Measurements from ENCODE around the gene TRAF1. TPM values are rescaled to one million over a fixed set of nuclear protein-coding genes. Genes with fewer than 3 reads are reported as not detected.

Gene TRAF1
- total RNA-seq, 2 donors from 2014 or later, result 1.5 to 3.1 TPM

DNA sequence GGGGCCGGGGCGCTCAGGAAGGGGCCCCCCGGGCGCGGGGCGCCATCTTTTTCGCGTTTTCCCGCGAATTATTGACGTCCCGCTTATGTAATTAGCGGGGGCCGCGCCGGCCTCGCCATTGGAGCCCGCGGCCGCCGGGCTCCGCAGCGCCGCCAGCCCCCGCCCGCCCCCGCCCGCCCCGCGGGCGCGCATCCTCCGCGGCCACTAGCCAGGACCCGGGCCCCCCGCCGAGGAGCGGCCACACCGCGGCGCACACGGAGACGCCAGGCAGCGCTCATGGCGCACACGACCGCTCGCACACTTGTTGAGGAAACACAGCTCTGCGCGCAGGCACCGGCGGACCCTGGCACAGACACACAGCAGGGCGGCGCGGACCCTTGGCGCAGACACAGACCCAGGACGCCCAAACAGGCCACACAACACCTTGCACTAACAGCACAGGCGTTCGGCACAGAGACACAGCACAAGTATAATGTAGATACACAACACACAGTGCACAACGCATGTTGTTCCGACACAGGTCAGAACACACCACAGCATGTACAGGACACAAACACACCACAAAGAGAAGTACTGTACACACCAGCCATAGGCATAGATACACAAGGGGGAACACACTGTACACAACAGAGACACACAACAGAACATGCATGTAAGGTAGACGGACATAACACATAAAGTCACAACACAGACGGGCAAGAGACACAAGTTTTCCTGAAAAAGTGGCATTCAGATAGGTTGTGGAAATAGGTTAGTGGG is 49.1 kb downstream of the TRAF1 start:
- Histone ChIP-seq H3K4me1 (no peaks in the 10 kb centered on the region), H3K27ac (peak overlapping the region; percentile 96), H3K27me3 (no peaks in the 10 kb centered on the region), H3K36me3 (no peaks in the 10 kb centered on the region), H3K9ac (ENCODE audit: low read depth in 2 of 2, low read length in 2 of 2) (peak overlapping the region; percentile 60 to 88), H3K4me3 (peak overlapping the region; percentile 71), H3K9me3 (no peaks in the 10 kb centered on the region)
- peak; percentile 68 for DNase-seq
- TF ChIP-seq, protein P1, sequence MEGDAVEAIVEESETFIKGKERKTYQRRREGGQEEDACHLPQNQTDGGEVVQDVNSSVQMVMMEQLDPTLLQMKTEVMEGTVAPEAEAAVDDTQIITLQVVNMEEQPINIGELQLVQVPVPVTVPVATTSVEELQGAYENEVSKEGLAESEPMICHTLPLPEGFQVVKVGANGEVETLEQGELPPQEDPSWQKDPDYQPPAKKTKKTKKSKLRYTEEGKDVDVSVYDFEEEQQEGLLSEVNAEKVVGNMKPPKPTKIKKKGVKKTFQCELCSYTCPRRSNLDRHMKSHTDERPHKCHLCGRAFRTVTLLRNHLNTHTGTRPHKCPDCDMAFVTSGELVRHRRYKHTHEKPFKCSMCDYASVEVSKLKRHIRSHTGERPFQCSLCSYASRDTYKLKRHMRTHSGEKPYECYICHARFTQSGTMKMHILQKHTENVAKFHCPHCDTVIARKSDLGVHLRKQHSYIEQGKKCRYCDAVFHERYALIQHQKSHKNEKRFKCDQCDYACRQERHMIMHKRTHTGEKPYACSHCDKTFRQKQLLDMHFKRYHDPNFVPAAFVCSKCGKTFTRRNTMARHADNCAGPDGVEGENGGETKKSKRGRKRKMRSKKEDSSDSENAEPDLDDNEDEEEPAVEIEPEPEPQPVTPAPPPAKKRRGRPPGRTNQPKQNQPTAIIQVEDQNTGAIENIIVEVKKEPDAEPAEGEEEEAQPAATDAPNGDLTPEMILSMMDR (IDR thresholded peaks at IDR 0.05), result no peak
- intact Hi-C loops (cut with DNase I), result loop anchor here (5.0 kb wide), 1 partner anchor 50 kb away; the partner anchor contains the start of gene TRAF1

- H3K4me3 ChIP-seq, result peak within 1 kb of the TSS; percentile 71
- H3K4me1 ChIP-seq, result no peaks in the 10 kb centered on the region
- no peaks in the 10 kb centered on the region for H3K27me3 ChIP-seq
- H3K27ac ChIP-seq, result peak within 1 kb of the TSS; percentile 96
- DNase-seq, result no peak
- TF ChIP-seq, protein P1 (IDR thresholded peaks at IDR 0.05), result no peak
- intact Hi-C loops (cut with DNase I), result loop anchor here (5.0 kb wide), 1 partner anchor 50 kb away; the partner anchor contains the start of gene TRAF1
- H3K9ac ChIP-seq (ENCODE audit: low read depth in 2 of 2, low read length in 2 of 2), result peak within 1 kb of the TSS; percentile 84 to 88
- no peaks in the 10 kb centered on the region for H3K9me3 ChIP-seq
- H3K36me3 ChIP-seq, result no peaks in the 10 kb centered on the region
Measured at GRCh38 chr9:120876842-120877240, 49.8 kb downstream of the TRAF1 start, which contains the start of gene PHF19. Gene PHF19, minus strand, starts transcription at chr9:120877188. Its CDS starts 2,447 bp downstream, at chr9:120874741.

DNA sequence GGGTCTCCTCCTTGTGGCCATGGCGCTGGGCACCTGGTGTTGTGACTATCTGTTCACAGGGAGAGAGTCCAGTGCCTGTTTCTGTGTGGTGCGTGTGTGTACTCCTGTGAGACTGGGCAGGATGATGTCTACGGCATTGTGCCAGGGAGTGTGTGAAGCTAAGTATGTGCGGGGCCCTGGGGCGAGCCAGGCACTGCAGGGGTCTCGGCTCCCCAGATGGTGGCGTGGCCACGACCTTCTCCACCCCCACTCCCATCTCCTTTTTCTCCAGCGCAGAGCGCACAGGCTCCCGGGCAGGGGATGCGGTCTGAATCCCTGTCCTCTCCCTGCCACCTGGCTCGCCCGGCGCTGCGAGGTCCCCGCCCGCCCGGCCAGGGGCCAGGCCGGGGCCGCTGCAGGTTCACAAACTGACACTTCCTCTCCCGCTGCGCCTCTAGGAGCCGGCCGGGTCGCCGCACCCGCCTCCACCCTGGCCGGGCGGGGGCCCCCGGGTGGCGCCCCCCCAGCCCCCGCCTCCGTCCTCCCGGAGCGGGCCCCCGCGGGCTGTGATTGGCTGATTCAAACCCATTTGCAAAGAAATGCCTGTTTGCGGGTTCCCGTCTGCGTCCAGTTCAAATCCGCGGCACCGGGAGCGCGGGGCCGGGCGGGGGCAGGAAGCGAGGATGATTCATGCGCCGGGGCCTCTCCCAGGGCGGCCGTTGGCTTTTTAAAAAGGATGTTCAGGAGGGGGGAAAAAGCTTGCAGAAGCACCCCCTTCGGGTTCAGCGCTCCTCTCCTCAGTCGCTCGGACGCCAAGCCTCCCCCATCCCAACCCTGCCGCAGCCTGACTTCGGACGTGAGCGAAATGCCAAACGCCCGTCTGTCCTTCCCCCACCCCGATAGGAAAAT is 50.4 kb downstream of the TRAF1 start:
- Histone ChIP-seq H3K4me1 (no peaks in the 10 kb centered on the region), H3K27me3 (no peaks in the 10 kb centered on the region), H3K36me3 (no peaks in the 10 kb centered on the region), H3K27ac (peak overlapping the region; percentile 96), H3K9me3 (no peaks in the 10 kb centered on the region), H3K9ac (ENCODE audit: low read depth in 2 of 2, low read length in 2 of 2) (peak overlapping the region; percentile 53 to 84), H3K4me3 (peak overlapping the region; percentile 71)
- DNase-seq, result peak; percentile 95
- intact Hi-C loops (cut with DNase I), result loop anchor here (5.0 kb wide), 1 partner anchor 51 kb away; the partner anchor contains the start of gene TRAF1
- TF ChIP-seq, protein P1 (IDR thresholded peaks at IDR 0.05), result no peak

DNA sequence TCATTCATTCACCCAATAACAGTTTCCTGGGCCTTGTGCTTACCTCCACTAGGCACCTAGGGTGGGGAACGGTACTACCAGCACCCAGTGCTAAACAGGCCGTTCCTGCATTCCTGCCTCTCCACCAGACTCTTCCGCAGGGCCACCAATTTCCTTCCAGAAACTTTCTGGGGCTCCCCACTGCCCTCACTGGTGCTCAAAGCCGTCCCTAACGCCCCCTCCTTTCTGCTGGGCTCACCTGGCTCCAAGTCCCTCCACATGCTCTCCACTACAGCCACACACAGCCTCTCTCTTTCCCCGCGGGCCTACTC is 51.0 kb downstream of the TRAF1 start:
- DNase-seq, result no peak
- H3K27ac ChIP-seq, result peak overlapping the region; percentile 96
- no peaks in the 10 kb centered on the region for H3K9me3 ChIP-seq
- TF ChIP-seq, protein P1 (IDR thresholded peaks at IDR 0.05), result no peak
- intact Hi-C loops (cut with DNase I), result loop anchor here (5.0 kb wide), 1 partner anchor 52 kb away; the partner anchor contains the start of gene TRAF1
- H3K36me3 ChIP-seq, result no peaks in the 10 kb centered on the region
- H3K9ac ChIP-seq (ENCODE audit: low read depth in 2 of 2, low read length in 2 of 2), result peak overlapping the region; percentile 53 to 84
- no peaks in the 10 kb centered on the region for H3K4me1 ChIP-seq
- H3K4me3 ChIP-seq, result no peak overlapping the region
- no peaks in the 10 kb centered on the region for H3K27me3 ChIP-seq

DNA sequence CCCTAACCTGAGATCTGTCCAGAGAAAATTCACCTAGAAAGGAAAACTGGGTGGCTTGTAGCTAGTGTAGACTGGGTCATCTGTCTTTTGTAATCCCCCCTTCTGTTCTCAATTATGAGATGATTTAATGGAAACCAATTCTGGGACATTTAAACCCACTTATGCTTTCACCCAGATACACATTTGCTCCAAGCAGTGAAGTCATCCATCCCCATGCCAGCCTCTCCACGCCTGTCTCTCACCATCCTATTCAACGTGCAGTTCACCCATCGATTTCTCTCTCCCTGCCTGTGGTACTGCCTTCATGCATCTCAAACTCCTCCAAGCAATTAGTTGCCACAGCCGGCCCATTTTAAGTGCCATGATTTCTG is 51.4 kb downstream of the TRAF1 start:
- intact Hi-C loops (cut with DNase I), result loop anchor here (5.0 kb wide), 1 partner anchor 52 kb away; the partner anchor contains the start of gene TRAF1
- Histone ChIP-seq H3K9ac (ENCODE audit: low read depth in 2 of 2, low read length in 2 of 2) (peak overlapping the region in 1 of 2 donors; percentile 53), H3K36me3 (no peaks in the 10 kb centered on the region), H3K27ac (peak overlapping the region; percentile 96), H3K4me1 (no peaks in the 10 kb centered on the region), H3K27me3 (no peaks in the 10 kb centered on the region), H3K4me3 (no peak overlapping the region), H3K9me3 (no peaks in the 10 kb centered on the region)
- no peak for DNase-seq
- TF ChIP-seq, protein P1 (IDR thresholded peaks at IDR 0.05), result no peak

Data from colonic mucosa (tissue), 4 donors.